Activated CD8-positive, alpha-beta memory T cell treated with anti-CD3 and anti-CD28 coated beads for 36 hours (primary cell): Measurements from ENCODE around the gene TMED9. TPM values are rescaled to one million over a fixed set of nuclear protein-coding genes. Genes with fewer than 3 reads are reported as not detected.
"Not testable (repeated sequence)": the region's sequence is repeated elsewhere in the genome, so short reads cannot be mapped to it uniquely, and the experiment has no call there.

Experiments
- CTCF ChIA-PET: fragments of 350-600 bp; sonication (Branson Sonifier 250); formaldehyde crosslinking; loops from one replicate; lab custom pipeline; 2021; ENCODE audit warnings: antibody characterized with exemption; lab: Charles Lee
- POLR2A ChIA-PET: fragments of 350-600 bp; sonication (Branson Sonifier 250); formaldehyde crosslinking; loops from one replicate; lab custom pipeline; 2021; ENCODE audit warnings: antibody characterized with exemption; lab: Charles Lee
- total RNA-seq, 2 experiments: library from RNA; stranded (reverse); gene quantifications; one replicate each; pipeline ENCODE4 v1.2.3, GENCODE V29; 2021

TMED9 gene
- total RNA-seq, 2 experiments from 2014 or later = 136 to 137 TPM

- CTCF ChIA-PET = no interaction called here
- POLR2A ChIA-PET = no interaction called here
These were observed 20.2 kb downstream of the TMED9 start for GRCh38 chr5:177612215-177612673.

- ChIA-PET POLR2A (no interaction called here), CTCF (no interaction called here)
These were observed 28.6 kb downstream of the TMED9 start for GRCh38 chr5:177620560-177620959.

GRCh38 chr5:177624172-177624571, 32.2 kb downstream of the TMED9 start:
- POLR2A ChIA-PET, CTCF ChIA-PET: not testable (repeated sequence)

GRCh38 chr5:177630186-177630585, 38.2 kb downstream of the TMED9 start:
- CTCF ChIA-PET, POLR2A ChIA-PET: not testable (repeated sequence)

- CTCF ChIA-PET, POLR2A ChIA-PET: not testable (repeated sequence)
These were observed 42.9 kb downstream of the TMED9 start for GRCh38 chr5:177634912-177635311.

- CTCF ChIA-PET, POLR2A ChIA-PET: not testable (repeated sequence)
These were observed 53.5 kb downstream of the TMED9 start for GRCh38 chr5:177645462-177645861.

Other genes with a start within 250 kb of the TMED9 start
- 100 to 1,000 TPM; 110 to 117 TPM for gene LMAN2, start 240.5 kb upstream of the TMED9 start, total RNA-seq
- gene RGS14, start 234.3 kb upstream of the TMED9 start, total RNA-seq = 10 to 100 TPM; 42.8 to 43.5 TPM
- not detected for gene SLC34A1, start 207.8 kb upstream of the TMED9 start, total RNA-seq
- not detected for gene PFN3, start 191.5 kb upstream of the TMED9 start, total RNA-seq
- gene F12, start 182.6 kb upstream of the TMED9 start, total RNA-seq = 10 to 100 TPM; 12.0 to 12.7 TPM
- 100 to 1,000 TPM; 179 to 180 TPM for gene GRK6, start 165.5 kb upstream of the TMED9 start, total RNA-seq
- gene PRR7, start 145.4 kb upstream of the TMED9 start, total RNA-seq = 10 to 100 TPM; 18.7 to 20.1 TPM
- gene DBN1, start 118.6 kb upstream of the TMED9 start, total RNA-seq = 100 to 1,000 TPM; 102 to 104 TPM
- 10 to 100 TPM; 50.0 to 51.5 TPM for gene PDLIM7, start 94.6 kb upstream of the TMED9 start, total RNA-seq
- 1 to 10 TPM; 9.8 TPM for gene DOK3, start 82.4 kb upstream of the TMED9 start, total RNA-seq
- 100 to 1,000 TPM; 204 to 212 TPM for gene DDX41, start 75.2 kb upstream of the TMED9 start, total RNA-seq
- 10 to 100 TPM; 58.7 to 59.3 TPM for gene FAM193B, start 37.6 kb upstream of the TMED9 start, total RNA-seq
- 10 to 100 TPM; 20.7 to 22.7 TPM for gene B4GALT7, start 7.9 kb downstream of the TMED9 start, total RNA-seq
- gene FAM153A, start 190.7 kb downstream of the TMED9 start, total RNA-seq = 1 to 10 TPM; 6.3 to 7.8 TPM